Measurements from ENCODE around the gene MOB3B. TPM values are rescaled to one million over a fixed set of nuclear protein-coding genes. Genes with fewer than 3 reads are reported as not detected.

MOB3B gene
- total and polyA plus RNA-seq, 11 donors, result 0.42 to 2.8 (median 1.8) TPM

GRCh38 chr9:27329291-27329690 lies 200.3 kb downstream of the MOB3B start:
- H3K4me3 ChIP-seq, result no peak overlapping the region
- no peak for ATAC-seq
- H3K9me3 ChIP-seq, result no peaks in the 10 kb centered on the region
- intact Hi-C loops (cut with DNase I), result no loop called here
- DNase-seq, result no peak
- no peaks in the 10 kb centered on the region for H3K36me3 ChIP-seq
- H3K4me1 ChIP-seq, result peaks cover 0 to 6% (median 1%) of the 10 kb centered on the region in 12 donors
- TF ChIP-seq POLR2A (IDR thresholded peaks at IDR 0.05), result no peak
- TF ChIP-seq CTCF (IDR thresholded peaks at IDR 0.05), result no peak
- WGBS, 4 donors, result 79 to 87% (median 85%) methylated on average over 9 of the region's 9 CpGs
- H3K27ac ChIP-seq, result no peak overlapping the region
- H3K27me3 ChIP-seq, result peaks cover 0 to 5% (median 0%) of the 10 kb centered on the region in 9 donors

GRCh38 chr9:27328483-27328882 lies 201.1 kb downstream of the MOB3B start:
- ATAC-seq (no peak), DNase-seq (no peak)
- Histone ChIP-seq H3K9me3 (no peaks in the 10 kb centered on the region), H3K27ac (no peak overlapping the region), H3K4me1 (peaks cover 0 to 3% (median under 1%) of the 10 kb centered on the region in 12 donors), H3K27me3 (peaks cover 0 to 6% (median 0%) of the 10 kb centered on the region in 9 donors), H3K36me3 (no peaks in the 10 kb centered on the region), H3K4me3 (no peak overlapping the region)
- no peak for TF ChIP-seq POLR2A (IDR thresholded peaks at IDR 0.05)
- no peak for TF ChIP-seq CTCF (IDR thresholded peaks at IDR 0.05)
- WGBS, 4 donors, result 68 to 80% (median 73%) methylated on average over 3 of the region's 3 CpGs
- intact Hi-C loops (cut with DNase I), result no loop called here

- Histone ChIP-seq H3K36me3 (no peaks in the 10 kb centered on the region), H3K4me1 (peaks cover 0 to 8% (median 0%) of the 10 kb centered on the region in 12 donors), H3K4me3 (no peak overlapping the region), H3K9me3 (no peaks in the 10 kb centered on the region), H3K27me3 (no peaks in the 10 kb centered on the region), H3K27ac (no peak overlapping the region)
- WGBS, 4 donors, result 71 to 76% (median 73%) methylated on average over 2 of the region's 2 CpGs
- intact Hi-C loops (cut with DNase I), result no loop called here
- DNase-seq, result no peak
- TF ChIP-seq POLR2A (IDR thresholded peaks at IDR 0.05) (no peak), CTCF (IDR thresholded peaks at IDR 0.05) (no peak)
- peak in 1 of 4 donors; percentile 47 for ATAC-seq
Observed at GRCh38 chr9:27311184-27311583, 218.4 kb downstream of the MOB3B start.

GRCh38 chr9:27310582-27310981 lies 219.0 kb downstream of the MOB3B start:
- Histone ChIP-seq H3K27me3 (no peaks in the 10 kb centered on the region), H3K4me1 (peaks cover 0 to 8% (median 0%) of the 10 kb centered on the region in 12 donors), H3K36me3 (no peaks in the 10 kb centered on the region), H3K9me3 (no peaks in the 10 kb centered on the region), H3K27ac (peak overlapping the region in 2 of 12 donors; percentile 28 to 37), H3K4me3 (no peak overlapping the region)
- 39 to 53% (median 41%) methylated on average over 2 of the region's 2 CpGs for WGBS, 4 donors
- intact Hi-C loops (cut with DNase I), result no loop called here
- peak; percentile 58 to 73 (median 66) for ATAC-seq
- TF ChIP-seq POLR2A (IDR thresholded peaks at IDR 0.05) (no peak), CTCF (IDR thresholded peaks at IDR 0.05) (no peak)
- DNase-seq, result no peak
